HepG2 (cell line): Measurements from ENCODE around the gene FOSL2. TPM values are rescaled to one million over a fixed set of nuclear protein-coding genes. Genes with fewer than 3 reads are reported as not detected.
A peak's percentile ranks its signal among the peaks of the same experiment; 100 is the strongest.

ENCODE experiments used
- ELF1 ChIP-seq: sonication (generic); formaldehyde crosslinking; IDR thresholded peaks from 2 replicates; pipeline ENCODE4 v1.4.0; 2020; ENCODE audit warnings: missing genetic modification reagents
- ELF3 ChIP-seq: IDR thresholded peaks from 2 replicates; pipeline ENCODE4 v1.6.1; 2016; ENCODE audit warnings: missing genetic modification reagents, missing compliant biosample characterization
- EP300 ChIP-seq, 3 experiments: sonication (generic) in 1 of 3; formaldehyde crosslinking in 1 of 3; IDR thresholded peaks; 2 replicates each; pipeline versions ENCODE4 v1.5.1 to v1.6.1; 2011 to 2020; ENCODE audit warnings: low read depth in 2 of 3, low read length in 2 of 3, borderline replicate concordance in 1 of 3, improper control_type of control experiment in 1 of 3, mild to moderate bottlenecking in 1 of 3, missing genetic modification reagents in 1 of 3, moderate library complexity in 1 of 3
- HOXA5 ChIP-seq: sonication (generic); formaldehyde crosslinking; IDR thresholded peaks from 2 replicates; pipeline ENCODE4 v1.4.0; 2020; ENCODE audit warnings: missing genetic modification reagents
- JUND ChIP-seq: sonication (generic); formaldehyde crosslinking; IDR thresholded peaks from 2 replicates; pipeline ENCODE4 v1.8.0; 2022; ENCODE audit warnings: mild to moderate bottlenecking, missing genetic modification reagents
- KLF9 ChIP-seq: IDR thresholded peaks from 2 replicates; pipeline ENCODE4 v1.6.1; 2016; ENCODE audit warnings: low read depth
- MAFF ChIP-seq: IDR thresholded peaks from 2 replicates; pipeline ENCODE4 v1.6.1; 2011; ENCODE audit warnings: low read depth, low read length, improper control_type of control experiment
- MAFG ChIP-seq: sonication (generic); formaldehyde crosslinking; IDR thresholded peaks from 2 replicates; pipeline ENCODE4 v1.5.1; 2020; ENCODE audit warnings: mild to moderate bottlenecking, missing genetic modification reagents
- MED13 ChIP-seq: sonication (generic); formaldehyde crosslinking; IDR thresholded peaks from 2 replicates; pipeline ENCODE4 v1.5.0; 2020; ENCODE audit warnings: missing genetic modification reagents
- MEF2D ChIP-seq: sonication (generic); formaldehyde crosslinking; IDR thresholded peaks from 2 replicates; pipeline ENCODE4 v1.5.1; 2020; ENCODE audit warnings: mild to moderate bottlenecking, missing genetic modification reagents
- NFIB ChIP-seq: sonication (generic); formaldehyde crosslinking; IDR thresholded peaks from 2 replicates; pipeline ENCODE4 v1.9.0; 2021; ENCODE audit warnings: missing genetic modification reagents, mild to moderate bottlenecking, borderline replicate concordance
- NR2F1 ChIP-seq, 2 experiments: fragments of 450-650 bp in 1 of 2; formaldehyde crosslinking in 1 of 2; IDR thresholded peaks; 2 replicates each; pipeline versions ENCODE4 v1.5.0 to v1.6.1; 2016 to 2020; ENCODE audit warnings: mild to moderate bottlenecking in 1 of 2, missing compliant biosample characterization in 1 of 2, missing genetic modification reagents in 1 of 2, moderate library complexity in 1 of 2
- NR2F6 ChIP-seq, 2 experiments: IDR thresholded peaks; 2 replicates each; pipeline ENCODE4 v1.6.1; 2016; ENCODE audit warnings: antibody characterized with exemption in 1 of 2, mild to moderate bottlenecking in 1 of 2
- PRPF4 ChIP-seq: fragments of 200-400 bp; formaldehyde crosslinking; IDR thresholded peaks from 2 replicates; pipeline ENCODE4 v1.6.1; 2016; ENCODE audit warnings: low read length, low read depth; ENCODE audit not compliant: poor library complexity, severe bottlenecking
- RARA ChIP-seq: IDR thresholded peaks from 2 replicates; pipeline ENCODE4 v1.6.1; 2016; ENCODE audit warnings: missing genetic modification reagents, missing compliant biosample characterization
- RORA ChIP-seq: sonication (generic); formaldehyde crosslinking; IDR thresholded peaks from 2 replicates; pipeline ENCODE4 v1.5.0; 2020; ENCODE audit warnings: mild to moderate bottlenecking, missing genetic modification reagents, moderate library complexity
- SCMH1 ChIP-seq: sonication (generic); formaldehyde crosslinking; IDR thresholded peaks from 2 replicates; pipeline ENCODE4 v1.9.0; 2021; ENCODE audit warnings: missing genetic modification reagents, mild to moderate bottlenecking, borderline replicate concordance
- SPEN ChIP-seq: sonication (generic); formaldehyde crosslinking; IDR thresholded peaks from 2 replicates; pipeline ENCODE4 v1.5.1; 2020; ENCODE audit warnings: low read depth, mild to moderate bottlenecking, missing genetic modification reagents
- ZFY ChIP-seq: sonication (generic); formaldehyde crosslinking; IDR thresholded peaks from 2 replicates; pipeline ENCODE4 v1.4.0; 2020; ENCODE audit warnings: missing genetic modification reagents
- ZKSCAN5 ChIP-seq: sonication (generic); formaldehyde crosslinking; IDR thresholded peaks from 2 replicates; pipeline ENCODE4 v1.5.1; 2020; ENCODE audit warnings: mild to moderate bottlenecking, missing genetic modification reagents
- ZNF317 ChIP-seq: sonication (generic); formaldehyde crosslinking; IDR thresholded peaks from 2 replicates; pipeline ENCODE4 v1.5.0; 2020; ENCODE audit warnings: mild to moderate bottlenecking, missing genetic modification reagents
- ZNF543 ChIP-seq: sonication (generic); formaldehyde crosslinking; IDR thresholded peaks from 2 replicates; pipeline ENCODE4 v1.4.0; 2020; ENCODE audit warnings: mild to moderate bottlenecking, missing genetic modification reagents
- ZNF550 ChIP-seq: sonication (generic); formaldehyde crosslinking; IDR thresholded peaks from 2 replicates; pipeline ENCODE4 v1.4.0; 2020; ENCODE audit warnings: mild to moderate bottlenecking, missing genetic modification reagents, borderline replicate concordance
- ZNF747 ChIP-seq: sonication (generic); formaldehyde crosslinking; IDR thresholded peaks from 2 replicates; pipeline ENCODE4 v1.8.1; 2023; ENCODE audit warnings: missing genetic modification reagents, mild to moderate bottlenecking, borderline replicate concordance
- polyA plus RNA-seq, 8 experiments: library from polyadenylated mRNA; depleted of rRNA in 3 of 8; stranded (reverse) in 7 of 8; unstranded in 1 of 8; fragments of >200 nt; fragmentation: Illumina TruSeq in 4 of 8; extraction: Trizol in 4 of 8; gene quantifications; 2 replicates each; pipeline versions ENCODE4 v1.2.1 to v1.2.3, GENCODE V29; 2011 to 2016; ENCODE audit warnings: low read depth in 4 of 8, missing spikeins in 1 of 8, mixed read lengths in 1 of 8; ENCODE audit not compliant: insufficient read depth in 1 of 8
- total RNA-seq, 5 experiments: library from RNA; depleted of rRNA; stranded (reverse); fragments of >200 nt; fragmentation: Illumina TruSeq; extraction: Trizol; gene quantifications; 2 replicates each; pipeline ENCODE4 v1.2.3, GENCODE V29; 2016; ENCODE audit warnings: low read depth in 1 of 5
- TF ChIP-seq, protein P1 (sequence below): sonication (generic); formaldehyde crosslinking; IDR thresholded peaks from 2 replicates; pipeline ENCODE4 v1.5.1; 2020; ENCODE audit warnings: mild to moderate bottlenecking, moderate library complexity, missing genetic modification reagents
- TF ChIP-seq, protein P2 (sequence below): sonication (generic); formaldehyde crosslinking; IDR thresholded peaks from 2 replicates; pipeline ENCODE4 v1.4.0; 2020; ENCODE audit warnings: missing genetic modification reagents
- TF ChIP-seq, protein P3 (sequence below): IDR thresholded peaks from 2 replicates; pipeline ENCODE4 v1.6.1; 2018; ENCODE audit warnings: missing genetic modification reagents

Gene FOSL2
- total and polyA plus RNA-seq, 2 of the 13 experiments (the other 11 are each of a cell fraction or from before 2014, with no cell fraction given), result 3.4 to 18.1 TPM

DNA sequence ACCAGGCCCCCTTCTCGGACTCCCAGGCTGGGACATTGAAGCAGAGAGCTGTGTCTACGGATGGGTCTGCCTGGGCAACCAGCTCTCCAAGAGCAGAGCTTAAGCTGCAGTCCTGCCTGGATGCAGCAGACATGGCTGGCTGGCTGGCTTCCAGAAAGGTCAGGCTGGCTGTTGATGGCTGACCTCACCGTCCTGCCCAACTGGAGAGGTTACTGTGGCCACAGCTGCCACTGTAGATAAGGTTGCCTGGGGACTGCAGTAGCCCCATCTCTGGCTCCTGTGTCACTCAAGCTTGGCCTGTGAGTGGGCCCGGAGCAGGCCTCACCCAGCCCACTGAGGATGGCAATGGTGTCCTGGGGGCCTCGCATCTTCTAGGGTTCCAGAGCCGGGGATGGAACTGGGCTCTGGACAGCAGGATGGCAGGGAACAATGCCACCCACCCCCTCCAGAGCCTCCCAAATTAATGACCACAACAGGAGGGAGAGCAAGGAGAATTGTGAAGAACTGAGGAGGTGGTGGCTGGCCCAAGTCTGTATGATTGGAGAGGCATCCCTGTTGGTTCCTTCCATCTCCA lies 37.0 kb upstream of the FOSL2 start (continued):
- TF ChIP-seq MEF2D (CRISPR knock-in tag) (no peak), MAFG (CRISPR knock-in tag) (no peak), RARA (CRISPR knock-in tag) (0 out of 2 replicates have a peak, but pooled peaks have one; percentile 11), ZKSCAN5 (CRISPR knock-in tag) (no peak), RORA (CRISPR knock-in tag) (no peak), MAFF (no peak), ZNF550 (CRISPR knock-in tag) (no peak), NR2F6 (IDR thresholded peaks at IDR 0.05) (peak; percentile 69), NR2F6 (CRISPR knock-in tag; IDR thresholded peaks at IDR 0.05) (peak; percentile 79), NFIB (CRISPR knock-in tag) (0 out of 2 replicates have a peak, but pooled peaks have one; percentile 51), SPEN (CRISPR knock-in tag) (0 out of 2 replicates have a peak, but pooled peaks have one; percentile 12), ELF3 (0 out of 2 replicates have a peak, but pooled peaks have one; percentile 3), SCMH1 (CRISPR knock-in tag) (no peak), KLF9 (no peak), ELF1 (CRISPR knock-in tag) (no peak), ZNF543 (no peak), HOXA5 (CRISPR knock-in tag) (no peak), MED13 (no peak), NR2F1 (CRISPR knock-in tag; IDR thresholded peaks at IDR 0.05) (peak in 1 of 2 experiments; percentile 41; a peak in 1 of 4 replicates), JUND (0 out of 2 replicates have a peak, but pooled peaks have one; percentile 31), ZNF317 (CRISPR knock-in tag) (no peak), EP300 (IDR thresholded peaks at IDR 0.05; ENCODE audit: low read depth in 2 of 2, low read length in 2 of 2) (no peak), EP300 (CRISPR knock-in tag; IDR thresholded peaks at IDR 0.05; ENCODE audit: borderline replicate concordance) (no peak), PRPF4 (no peak), ZFY (CRISPR knock-in tag) (no peak), ZNF747 (CRISPR knock-in tag) (no peak)
- TF ChIP-seq, protein P1, sequence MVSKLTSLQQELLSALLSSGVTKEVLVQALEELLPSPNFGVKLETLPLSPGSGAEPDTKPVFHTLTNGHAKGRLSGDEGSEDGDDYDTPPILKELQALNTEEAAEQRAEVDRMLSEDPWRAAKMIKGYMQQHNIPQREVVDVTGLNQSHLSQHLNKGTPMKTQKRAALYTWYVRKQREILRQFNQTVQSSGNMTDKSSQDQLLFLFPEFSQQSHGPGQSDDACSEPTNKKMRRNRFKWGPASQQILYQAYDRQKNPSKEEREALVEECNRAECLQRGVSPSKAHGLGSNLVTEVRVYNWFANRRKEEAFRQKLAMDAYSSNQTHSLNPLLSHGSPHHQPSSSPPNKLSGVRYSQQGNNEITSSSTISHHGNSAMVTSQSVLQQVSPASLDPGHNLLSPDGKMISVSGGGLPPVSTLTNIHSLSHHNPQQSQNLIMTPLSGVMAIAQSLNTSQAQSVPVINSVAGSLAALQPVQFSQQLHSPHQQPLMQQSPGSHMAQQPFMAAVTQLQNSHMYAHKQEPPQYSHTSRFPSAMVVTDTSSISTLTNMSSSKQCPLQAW, result no peak
- TF ChIP-seq, protein P2, sequence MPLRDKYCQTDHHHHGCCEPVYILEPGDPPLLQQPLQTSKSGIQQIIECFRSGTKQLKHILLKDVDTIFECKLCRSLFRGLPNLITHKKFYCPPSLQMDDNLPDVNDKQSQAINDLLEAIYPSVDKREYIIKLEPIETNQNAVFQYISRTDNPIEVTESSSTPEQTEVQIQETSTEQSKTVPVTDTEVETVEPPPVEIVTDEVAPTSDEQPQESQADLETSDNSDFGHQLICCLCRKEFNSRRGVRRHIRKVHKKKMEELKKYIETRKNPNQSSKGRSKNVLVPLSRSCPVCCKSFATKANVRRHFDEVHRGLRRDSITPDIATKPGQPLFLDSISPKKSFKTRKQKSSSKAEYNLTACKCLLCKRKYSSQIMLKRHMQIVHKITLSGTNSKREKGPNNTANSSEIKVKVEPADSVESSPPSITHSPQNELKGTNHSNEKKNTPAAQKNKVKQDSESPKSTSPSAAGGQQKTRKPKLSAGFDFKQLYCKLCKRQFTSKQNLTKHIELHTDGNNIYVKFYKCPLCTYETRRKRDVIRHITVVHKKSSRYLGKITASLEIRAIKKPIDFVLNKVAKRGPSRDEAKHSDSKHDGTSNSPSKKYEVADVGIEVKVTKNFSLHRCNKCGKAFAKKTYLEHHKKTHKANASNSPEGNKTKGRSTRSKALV, result 0 out of 2 replicates have a peak, but pooled peaks have one; percentile 20
- TF ChIP-seq, protein P3, sequence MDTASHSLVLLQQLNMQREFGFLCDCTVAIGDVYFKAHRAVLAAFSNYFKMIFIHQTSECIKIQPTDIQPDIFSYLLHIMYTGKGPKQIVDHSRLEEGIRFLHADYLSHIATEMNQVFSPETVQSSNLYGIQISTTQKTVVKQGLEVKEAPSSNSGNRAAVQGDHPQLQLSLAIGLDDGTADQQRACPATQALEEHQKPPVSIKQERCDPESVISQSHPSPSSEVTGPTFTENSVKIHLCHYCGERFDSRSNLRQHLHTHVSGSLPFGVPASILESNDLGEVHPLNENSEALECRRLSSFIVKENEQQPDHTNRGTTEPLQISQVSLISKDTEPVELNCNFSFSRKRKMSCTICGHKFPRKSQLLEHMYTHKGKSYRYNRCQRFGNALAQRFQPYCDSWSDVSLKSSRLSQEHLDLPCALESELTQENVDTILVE (CRISPR knock-in tag), result no peak
